GM18505 (cell line): ENCODE data around the gene GMCL2.
A peak's percentile ranks its signal among the peaks of the same experiment; 100 is the strongest.
"Not testable (repeated sequence)": the region's sequence is repeated elsewhere in the genome, so short reads cannot be mapped to it uniquely, and the experiment has no call there.

Experiments
- ATAC-seq: cut with Tn5 transposase; IDR thresholded peaks from one replicate; pipeline ENCODE4 v1.9.1; 2021; ENCODE audit not compliant: unreplicated experiment
- POLR2A ChIP-seq: IDR thresholded peaks from 4 replicates; pipeline ENCODE4 v1.6.1; 2011; ENCODE audit warnings: borderline replicate concordance; ENCODE audit not compliant: insufficient read depth, insufficient read length; ENCODE audit errors: extremely low read depth

GMCL2 gene, protein sequence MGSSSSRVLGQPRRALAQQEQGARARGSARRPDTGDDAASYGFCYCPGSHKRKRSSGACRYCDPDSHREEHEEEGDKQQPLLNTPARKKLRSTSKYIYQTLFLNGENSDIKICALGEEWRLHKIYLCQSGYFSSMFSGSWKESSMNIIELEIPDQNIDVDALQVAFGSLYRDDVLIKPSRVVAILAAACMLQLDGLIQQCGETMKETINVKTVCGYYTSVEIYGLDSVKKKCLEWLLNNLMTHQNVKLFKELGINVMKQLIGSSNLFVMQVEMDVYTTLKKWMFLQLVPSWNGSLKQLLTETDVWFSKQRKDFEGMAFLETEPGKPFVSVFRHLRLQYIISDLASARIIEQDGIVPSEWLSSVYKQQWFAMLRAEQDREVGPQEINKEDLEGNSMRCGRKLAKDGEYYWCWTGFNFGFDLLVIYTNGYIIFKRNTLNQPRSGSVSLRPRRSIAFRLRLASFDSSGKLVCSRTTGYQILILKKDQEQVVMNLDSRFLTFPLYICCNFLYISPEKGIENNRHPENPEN

DNA sequence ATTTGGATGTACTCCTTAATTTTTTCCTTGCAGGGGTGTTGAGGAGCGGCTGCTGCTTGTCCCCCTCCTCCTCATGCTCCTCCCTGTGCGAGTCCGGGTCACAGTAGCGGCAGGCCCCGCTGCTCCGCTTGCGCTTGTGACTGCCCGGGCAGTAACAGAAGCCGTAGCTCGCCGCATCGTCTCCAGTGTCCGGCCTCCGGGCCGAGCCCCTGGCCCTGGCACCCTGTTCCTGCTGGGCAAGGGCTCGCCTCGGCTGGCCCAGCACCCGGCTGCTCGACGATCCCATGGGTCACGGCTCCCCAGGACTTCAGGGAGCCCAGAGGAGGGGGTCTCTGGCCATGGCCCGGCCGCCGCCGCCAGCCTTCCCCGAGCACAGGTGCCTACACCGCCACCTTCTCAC is at the start of gene GMCL2:
Gene GMCL2 (minus strand): TSS at position 358 of the 400 bp plus-strand sequence. CDS start 72 bp downstream, at position 286.
- no peak for TF ChIP-seq POLR2A
- no peak for ATAC-seq

DNA sequence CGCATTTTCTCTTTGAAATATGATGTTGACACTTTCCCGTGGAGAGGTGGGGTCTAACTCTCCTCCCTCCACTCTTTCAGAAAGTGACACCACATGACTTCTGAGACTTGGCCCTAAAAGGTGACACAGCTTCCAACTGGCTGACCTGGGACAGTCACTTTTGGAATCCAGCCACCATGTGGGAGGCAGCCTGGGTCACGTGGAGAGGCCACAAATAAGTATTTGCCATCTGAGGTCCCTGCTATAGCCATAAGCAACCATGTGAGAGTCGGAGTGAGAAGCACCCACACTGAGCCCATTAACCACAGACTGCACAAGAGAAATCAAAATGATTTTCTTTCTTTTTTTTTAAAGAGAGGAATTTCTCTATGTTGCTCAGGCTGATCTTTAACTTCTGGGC is 49.5 kb upstream of the GMCL2 start:
- no peak for ATAC-seq
- no peak for TF ChIP-seq POLR2A

DNA sequence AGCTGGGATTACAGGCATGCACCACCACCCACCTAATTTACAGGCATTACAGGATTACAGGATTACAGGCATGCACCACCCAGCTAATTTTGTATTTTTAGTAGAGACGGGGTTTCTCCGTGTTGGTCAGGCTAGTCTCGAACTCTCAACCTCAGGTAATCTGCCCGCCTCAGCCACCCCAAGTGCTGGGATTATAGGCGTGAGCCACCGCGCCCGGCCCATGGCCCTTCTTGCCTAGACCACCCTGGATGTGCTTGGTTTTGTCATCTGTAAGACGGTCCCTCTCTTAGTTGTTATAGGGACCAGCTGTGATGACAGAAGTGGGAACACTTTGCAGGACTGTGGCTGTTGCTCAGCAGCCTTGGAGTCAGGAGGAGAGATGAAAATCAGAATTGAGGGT is 49.0 kb upstream of the GMCL2 start:
- no peak for TF ChIP-seq POLR2A
- ATAC-seq = no peak

DNA sequence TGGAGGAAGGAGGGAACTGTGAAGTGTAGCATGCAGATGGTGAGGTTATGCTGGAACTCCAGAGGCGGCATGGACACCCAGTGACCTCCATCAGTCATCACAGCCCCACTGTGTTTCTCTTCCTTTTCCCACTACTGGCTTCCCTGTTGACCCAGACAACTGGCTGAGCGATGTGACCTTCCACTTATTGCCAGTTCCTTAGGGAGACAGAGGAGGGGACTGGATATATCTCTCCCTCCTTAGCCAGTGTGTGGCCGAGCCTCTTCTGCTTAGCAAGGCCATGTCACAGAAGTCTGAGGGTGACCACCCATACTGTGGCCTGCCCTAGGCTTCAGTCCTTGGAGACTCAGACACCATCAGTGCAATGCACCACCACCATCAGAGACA is 48.4 kb upstream of the GMCL2 start:
- no peak for TF ChIP-seq POLR2A
- no peak for ATAC-seq

DNA sequence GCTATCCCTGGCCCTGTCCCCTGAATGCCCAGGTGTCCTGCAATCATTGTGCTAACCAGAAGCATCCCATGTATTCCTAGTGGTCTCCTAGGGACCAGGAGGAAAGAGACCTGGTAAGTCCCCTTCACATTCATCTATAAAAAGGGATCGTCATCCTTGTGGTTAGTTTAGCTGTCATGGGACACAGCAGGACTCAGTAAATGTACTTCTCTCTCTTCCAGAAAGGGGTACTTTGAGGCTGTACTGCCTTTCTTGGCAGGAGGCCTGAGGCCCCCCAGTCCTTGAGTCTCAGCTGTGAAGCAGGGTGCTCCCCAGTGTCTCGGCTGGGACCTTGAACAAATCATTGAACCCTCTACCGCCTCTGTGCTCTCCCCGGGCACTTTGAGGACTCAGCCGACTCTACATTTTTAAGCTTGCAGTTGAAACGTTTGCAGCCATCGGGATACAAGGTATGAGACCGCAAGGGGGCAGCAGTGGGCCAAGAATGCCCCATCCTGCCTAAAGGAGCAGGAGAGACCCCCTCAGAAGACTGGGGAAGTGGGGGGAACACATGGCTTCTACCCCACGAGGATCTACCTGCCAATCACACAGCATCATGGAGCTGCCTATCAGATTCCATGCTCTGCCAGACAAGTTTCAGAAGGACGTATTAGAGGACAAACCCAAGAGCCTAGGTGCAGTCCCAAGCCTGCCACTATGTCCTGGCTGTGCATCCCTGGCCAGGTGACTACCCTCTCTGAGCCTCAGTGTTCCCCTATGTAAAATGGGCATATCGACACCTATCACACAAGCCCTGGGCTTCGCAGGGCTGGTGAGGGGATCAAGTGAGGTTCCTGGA is 47.8 kb upstream of the GMCL2 start:
- ATAC-seq = no peak
- no peak for TF ChIP-seq POLR2A

DNA sequence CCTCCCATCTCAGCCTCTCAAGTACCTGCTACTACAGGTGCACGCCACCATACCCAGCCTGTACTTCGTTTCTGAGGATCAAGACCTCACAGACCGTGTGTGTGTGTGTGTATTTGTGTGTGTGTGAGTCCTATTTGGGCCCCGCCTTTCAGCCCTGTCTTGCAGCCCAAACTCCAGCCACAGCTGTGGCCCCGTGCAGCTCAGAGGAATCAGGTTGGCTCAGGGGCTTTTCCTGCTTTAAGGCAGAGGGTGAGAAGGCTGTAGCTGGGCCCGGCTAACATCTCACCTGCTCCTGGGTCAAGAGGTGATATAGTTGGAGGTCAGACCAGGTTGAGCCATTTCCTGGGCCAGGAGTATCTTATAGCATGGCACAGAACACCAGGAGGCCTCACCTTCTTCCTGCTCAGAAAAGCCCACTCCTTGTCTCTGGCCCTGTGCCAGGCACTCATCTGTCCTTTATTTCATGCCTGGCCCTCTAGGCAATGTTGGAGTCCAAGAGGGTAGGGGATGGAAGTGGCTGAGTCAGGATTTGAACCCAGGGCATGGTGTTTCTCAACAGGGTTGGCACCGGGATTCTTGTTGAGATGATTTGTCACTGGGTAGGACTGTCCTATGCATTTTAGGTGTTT is 47.1 kb upstream of the GMCL2 start:
- no peak for ATAC-seq
- TF ChIP-seq POLR2A = no peak

DNA sequence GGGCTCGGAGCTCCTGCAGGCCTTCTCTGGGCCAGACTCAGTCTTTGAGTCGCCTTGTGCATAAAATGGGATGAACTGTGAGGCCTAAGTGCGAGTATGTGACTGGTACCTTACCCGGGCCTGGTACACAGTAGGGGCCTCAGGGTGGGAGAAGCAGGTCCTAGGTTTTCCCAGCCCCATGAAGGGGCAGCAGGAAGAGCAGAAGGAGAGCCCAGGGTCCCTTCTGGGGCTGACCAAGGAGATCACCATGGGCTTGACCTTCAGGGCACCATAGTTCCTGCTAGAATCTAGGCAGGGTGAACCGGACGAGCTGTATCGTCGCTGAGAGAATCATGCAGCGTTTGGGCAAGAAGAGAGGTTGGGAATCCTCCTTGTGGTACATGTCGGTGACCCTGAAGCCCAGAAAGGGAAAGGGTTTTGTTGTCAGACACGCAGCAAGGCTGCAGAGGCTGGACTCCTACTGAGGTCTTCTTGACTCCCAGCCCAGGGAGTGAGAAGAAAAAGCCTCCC is 45.8 kb upstream of the GMCL2 start:
- no peak for ATAC-seq
- TF ChIP-seq POLR2A = no peak

DNA sequence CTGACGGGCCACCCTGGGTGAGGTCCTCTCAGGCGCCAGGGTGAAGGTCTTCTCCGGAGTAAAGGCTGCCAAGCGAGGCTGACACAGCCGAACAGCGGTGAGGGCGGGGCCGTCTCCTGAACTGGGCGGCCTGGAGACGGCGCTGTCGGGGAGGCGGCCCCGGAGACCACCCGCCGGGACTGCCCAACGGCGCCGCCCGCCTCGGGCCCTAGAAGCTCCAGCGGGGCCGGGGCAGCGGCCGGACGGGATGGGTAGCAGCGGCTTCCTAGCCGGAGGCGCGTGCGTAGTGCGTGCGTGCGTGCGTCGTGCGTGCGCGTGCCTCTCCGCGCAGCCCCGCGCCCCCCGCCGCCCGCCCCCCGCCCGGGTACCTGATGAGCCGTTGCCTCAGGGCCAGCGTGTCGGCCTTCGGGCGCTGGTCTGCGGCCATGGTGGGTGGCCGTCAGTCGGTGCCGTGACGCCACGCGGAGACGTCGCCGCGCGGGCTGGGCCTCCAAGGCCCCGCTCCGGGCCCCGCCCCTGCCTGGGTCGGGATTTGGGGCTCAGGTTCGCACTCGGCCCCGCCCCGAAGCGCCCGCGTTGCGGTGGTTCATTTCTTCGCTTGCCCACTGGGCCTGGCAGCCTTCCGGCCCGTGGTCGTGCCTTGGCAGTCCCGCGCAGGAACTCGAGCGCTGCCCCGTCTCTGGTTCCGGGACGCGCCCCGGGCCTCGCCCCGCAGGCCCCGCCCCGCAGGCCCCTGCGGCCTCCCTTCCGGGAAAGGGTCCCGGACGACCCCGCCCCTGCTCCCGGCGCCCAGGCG is 45.2 kb upstream of the GMCL2 start, which contains the start of gene PHYKPL:
Gene PHYKPL (minus strand): TSS at position 679 of the 796 bp plus-strand sequence. CDS start 252 bp downstream, at position 427.
- ATAC-seq = peak; percentile 63
- peak; percentile 75 for TF ChIP-seq POLR2A

DNA sequence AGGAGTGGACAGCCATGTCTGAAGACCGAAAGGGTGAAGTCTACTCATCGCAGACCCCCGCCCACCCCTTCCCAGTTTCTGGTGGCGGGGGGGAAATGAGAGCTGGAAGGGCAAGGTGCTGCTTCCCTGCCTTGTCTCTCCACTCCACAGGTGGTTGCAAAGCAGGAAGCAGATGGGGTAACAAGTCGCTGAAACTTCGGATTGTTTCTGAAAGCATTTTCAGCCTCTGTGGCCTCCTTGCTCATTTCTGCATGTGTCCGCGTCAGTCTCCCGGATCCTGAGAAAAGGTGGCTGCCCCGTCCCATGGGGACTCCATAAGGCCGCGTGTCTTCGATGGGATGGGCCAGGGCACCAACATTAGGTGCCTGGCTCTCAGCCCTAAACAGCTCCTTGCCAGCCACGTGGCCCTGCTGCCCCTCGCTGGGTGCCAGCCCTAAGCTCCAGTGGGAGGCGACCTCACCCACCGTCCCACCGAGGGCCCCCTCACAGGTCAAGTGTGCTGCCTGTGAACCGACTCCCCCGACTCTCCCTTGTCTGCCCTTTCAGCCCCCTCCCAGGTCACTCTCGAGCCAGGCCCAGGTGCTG is 44.5 kb upstream of the GMCL2 start:
- no peak for ATAC-seq

DNA sequence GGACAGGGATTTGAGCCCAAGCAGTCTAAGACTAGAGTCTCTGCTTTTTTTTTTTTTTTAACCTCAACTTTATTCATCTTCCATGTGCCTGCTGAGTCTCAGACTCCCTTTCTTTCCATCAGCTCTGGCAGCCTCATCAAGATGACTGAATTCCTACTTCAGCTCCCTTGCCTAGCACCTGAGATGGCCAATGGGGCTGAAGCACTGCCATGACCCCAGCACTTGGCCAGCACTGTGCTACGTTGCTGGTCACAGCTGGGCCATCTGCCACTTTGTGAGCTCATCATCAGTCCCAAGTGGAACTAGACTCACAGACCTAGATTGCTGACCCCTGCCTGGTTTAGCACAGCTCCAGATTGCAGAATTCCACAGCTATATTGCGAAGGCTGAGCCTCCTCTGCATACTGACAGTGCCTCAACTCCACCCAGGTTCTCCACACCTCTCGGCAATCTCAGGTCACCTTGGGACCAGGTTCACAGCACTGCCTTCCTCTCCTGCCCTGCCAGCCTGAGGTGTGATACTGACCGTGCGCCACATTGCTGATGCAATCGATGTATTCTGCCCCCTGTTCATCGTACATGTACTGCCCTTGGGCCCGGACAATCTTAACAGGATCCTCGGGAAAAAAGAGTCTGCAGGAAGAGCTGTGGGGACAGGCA is 43.8 kb upstream of the GMCL2 start:
- no peak for TF ChIP-seq POLR2A
- ATAC-seq = no peak

More for the DNA sequence above, 44.5 kb upstream of the GMCL2 start:
- no peak for TF ChIP-seq POLR2A

DNA sequence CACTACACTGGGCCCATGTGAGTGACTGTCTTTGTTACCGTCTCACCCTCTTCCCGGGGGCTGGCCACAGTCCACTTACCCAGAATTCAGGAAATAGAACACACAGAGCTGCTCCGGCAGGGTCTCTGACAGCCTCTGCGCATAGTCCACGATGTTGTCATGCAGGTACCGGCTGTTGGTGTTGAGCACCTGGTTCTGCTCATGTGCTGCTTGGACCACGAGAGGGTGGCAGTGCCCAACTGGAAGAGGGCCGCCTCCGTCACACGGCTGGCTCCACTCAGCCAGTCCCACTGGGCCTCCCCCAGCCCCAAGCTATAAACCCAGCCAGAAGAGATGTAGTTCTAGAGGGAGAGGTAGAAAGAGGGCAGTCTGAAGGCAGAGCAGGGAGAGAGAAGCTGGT is 42.7 kb upstream of the GMCL2 start:
- no peak for TF ChIP-seq POLR2A
- no peak for ATAC-seq

DNA sequence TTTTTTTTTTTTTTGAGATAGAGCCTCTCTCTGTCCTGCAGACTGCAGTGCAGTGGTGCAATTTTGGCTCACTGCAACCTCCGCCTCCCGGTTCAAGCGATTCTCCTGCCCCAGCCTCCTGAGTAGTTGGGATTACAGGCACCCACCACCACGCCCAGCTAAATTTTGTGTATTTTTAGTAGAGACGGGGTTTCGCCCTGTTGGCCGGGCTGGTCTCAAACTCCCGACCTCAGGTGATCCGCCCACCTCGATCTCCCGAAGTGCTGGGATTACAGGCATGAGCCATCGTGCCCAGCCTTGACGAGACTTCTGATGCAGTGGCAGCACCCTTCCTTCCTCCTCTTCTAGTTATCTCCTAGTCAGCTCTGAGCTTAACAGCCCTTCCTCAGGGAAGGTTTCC is 41.9 kb upstream of the GMCL2 start:
- ATAC-seq = not testable (repeated sequence)
